BJ (cell line): ENCODE measurements around the gene ZNF155. TPM values are rescaled to one million over a fixed set of nuclear protein-coding genes. Genes with fewer than 3 reads are reported as not detected.
A peak's percentile ranks its signal among the peaks of the same experiment; 100 is the strongest.

ENCODE experiments used
- CTCF ChIA-PET: fragments of 350-600 bp; formaldehyde crosslinking; extraction: SDS; loops from one replicate; lab custom pipeline; 2021; ENCODE audit warnings: antibody characterized with exemption, inconsistent platforms; lab: Yijun Ruan, JAX
- POLR2A ChIA-PET: fragments of 300-600 bp; sonication (Branson Sonifier 250); formaldehyde crosslinking; extraction: SDS; loops from one replicate; lab custom pipeline; 2021; ENCODE audit warnings: antibody characterized with exemption; lab: Charles Lee
- DNase-seq: peaks from one replicate; pipeline ENCODE4 v3.0.0-alpha.2; 2011; ENCODE audit warnings: low read depth
- H3K27me3 ChIP-seq: 2 replicates; pipeline ENCODE4 v1.6.0; 2011; ENCODE audit warnings: low read length; ENCODE audit not compliant: control insufficient read depth, insufficient read depth
- H3K36me3 ChIP-seq: 2 replicates; pipeline ENCODE4 v1.5.1; 2011; ENCODE audit warnings: low read length; ENCODE audit not compliant: control insufficient read depth, insufficient read depth
- H3K4me3 ChIP-seq: 2 replicates; pipeline ENCODE4 v1.5.1; 2011; ENCODE audit warnings: low read depth, mild to moderate bottlenecking, control low read depth, low read length
- polyA minus RNA-seq: library from RNA; depleted of rRNA, polyadenylated mRNA; stranded (reverse); fragments of >200 nt; gene quantifications from 2 replicates; pipeline ENCODE4 v1.2.3, GENCODE V29; 2011; rRNA and poly(A)+ RNA removed
- polyA plus RNA-seq: library from polyadenylated mRNA; depleted of rRNA; stranded (reverse); fragments of >200 nt; gene quantifications from 2 replicates; pipeline ENCODE4 v1.2.3, GENCODE V29; 2011; rRNA removed
- TF ChIP-seq, protein P1 (sequence below): IDR thresholded peaks from 2 replicates; pipeline ENCODE4 v1.5.1; 2011; ENCODE audit warnings: low read depth, mild to moderate bottlenecking, control low read depth, inconsistent platforms, low read length, moderate library complexity; ENCODE audit not compliant: insufficient read depth

The ZNF155 gene
- polyA plus RNA-seq (2.4 and 3.5 TPM in 2 replicates), polyA minus RNA-seq (1.5 and 2.4 TPM in 2 replicates)

DNA sequence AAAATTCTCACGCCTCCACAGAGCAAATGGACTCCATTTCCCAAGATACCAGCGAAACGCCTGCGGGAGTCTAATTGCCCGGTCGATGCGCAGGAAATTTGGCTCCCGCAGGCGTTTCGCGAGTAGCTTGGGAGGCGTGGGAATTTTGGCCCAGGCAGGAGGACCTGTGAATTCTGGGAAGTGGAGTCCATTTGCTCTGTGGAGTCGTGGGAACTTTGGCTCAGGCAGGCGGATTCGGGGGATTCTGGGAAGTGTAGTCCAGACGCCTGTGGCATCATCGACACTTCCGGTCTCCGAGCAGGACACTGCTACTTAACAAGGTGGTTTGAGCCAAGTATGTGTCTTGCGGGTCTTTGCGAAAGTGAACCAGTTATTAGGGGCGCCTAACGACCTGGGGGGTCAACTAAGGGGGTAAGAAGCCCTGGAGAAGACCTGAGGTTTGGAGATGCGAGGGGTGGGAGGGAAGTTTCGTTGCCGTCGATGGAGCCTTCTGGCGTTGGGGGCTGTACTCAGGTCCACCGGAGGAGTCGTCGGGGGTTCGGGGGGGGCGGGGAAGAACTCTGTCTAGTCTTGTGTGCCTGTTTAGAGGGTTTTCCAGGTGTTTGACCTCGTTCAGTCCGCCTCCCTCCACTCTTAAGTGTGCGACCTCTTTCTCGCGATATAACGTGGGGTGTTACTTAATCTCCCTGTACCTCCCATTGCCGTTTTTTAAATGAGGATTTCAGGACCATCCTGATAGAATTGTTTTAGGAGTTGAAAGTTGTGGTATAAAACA is at the start of gene ZNF155:
Gene ZNF155, plus strand, starts transcription at position 277 of the 775 bp plus-strand sequence. CDS start 4,356 bp downstream, outside the sequence.
- no peaks in the 10 kb centered on the region for H3K36me3 ChIP-seq
- POLR2A ChIA-PET: interaction anchor here (0.6 kb wide), 1 partner anchor 169 kb away, joined by 4 read pairs; no protein-coding TSS in a partner anchor
- peak; percentile 70 for DNase-seq
- no peaks in the 10 kb centered on the region for H3K27me3 ChIP-seq
- CTCF ChIA-PET: no interaction called here
- TF ChIP-seq, protein P1, sequence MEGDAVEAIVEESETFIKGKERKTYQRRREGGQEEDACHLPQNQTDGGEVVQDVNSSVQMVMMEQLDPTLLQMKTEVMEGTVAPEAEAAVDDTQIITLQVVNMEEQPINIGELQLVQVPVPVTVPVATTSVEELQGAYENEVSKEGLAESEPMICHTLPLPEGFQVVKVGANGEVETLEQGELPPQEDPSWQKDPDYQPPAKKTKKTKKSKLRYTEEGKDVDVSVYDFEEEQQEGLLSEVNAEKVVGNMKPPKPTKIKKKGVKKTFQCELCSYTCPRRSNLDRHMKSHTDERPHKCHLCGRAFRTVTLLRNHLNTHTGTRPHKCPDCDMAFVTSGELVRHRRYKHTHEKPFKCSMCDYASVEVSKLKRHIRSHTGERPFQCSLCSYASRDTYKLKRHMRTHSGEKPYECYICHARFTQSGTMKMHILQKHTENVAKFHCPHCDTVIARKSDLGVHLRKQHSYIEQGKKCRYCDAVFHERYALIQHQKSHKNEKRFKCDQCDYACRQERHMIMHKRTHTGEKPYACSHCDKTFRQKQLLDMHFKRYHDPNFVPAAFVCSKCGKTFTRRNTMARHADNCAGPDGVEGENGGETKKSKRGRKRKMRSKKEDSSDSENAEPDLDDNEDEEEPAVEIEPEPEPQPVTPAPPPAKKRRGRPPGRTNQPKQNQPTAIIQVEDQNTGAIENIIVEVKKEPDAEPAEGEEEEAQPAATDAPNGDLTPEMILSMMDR: no peak
- H3K4me3 ChIP-seq: peak within 1 kb of the TSS; percentile 75

DNA sequence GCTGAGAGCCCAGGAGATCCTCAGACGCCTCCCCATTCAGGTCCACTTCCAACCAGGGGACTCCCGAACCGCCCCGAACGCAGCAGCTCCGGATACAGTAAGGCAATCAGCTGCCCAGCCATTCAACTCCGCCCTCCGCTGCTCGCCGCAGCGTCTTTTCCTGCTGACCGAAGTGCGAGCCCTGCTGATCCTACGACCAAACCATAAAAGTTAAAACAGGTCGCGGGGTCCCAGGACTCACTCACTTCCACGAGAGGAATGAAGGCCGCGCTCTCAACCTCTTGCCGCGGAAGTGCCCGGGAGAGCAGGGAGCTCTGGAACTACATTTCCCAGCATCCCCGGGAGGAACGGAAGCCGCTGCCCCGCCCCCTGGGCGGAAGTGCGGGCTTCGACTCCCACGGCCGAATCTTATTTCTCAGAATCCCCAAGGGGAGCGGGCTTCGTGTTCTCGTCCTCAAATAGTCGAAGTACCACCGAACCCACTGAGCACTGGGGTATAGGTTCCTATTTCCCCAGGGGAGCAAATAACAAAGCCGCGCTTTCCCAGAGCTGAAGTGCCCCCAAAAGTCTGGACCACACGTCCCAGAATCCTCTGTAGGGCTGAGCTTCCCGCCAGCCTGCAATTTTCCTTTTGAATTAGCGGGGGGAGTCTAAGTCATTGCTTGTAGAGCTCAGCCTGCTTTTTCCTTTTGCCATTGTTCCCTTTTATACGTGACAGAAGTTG is 48.8 kb upstream of the ZNF155 start, which contains the start of gene ZNF45:
Gene ZNF45, minus strand, starts transcription at position 298 of the 724 bp plus-strand sequence. CDS start 13,097 bp downstream, outside the sequence.
- POLR2A ChIA-PET: no interaction called here
- CTCF ChIA-PET: interaction anchor here (1.0 to 1.6 kb wide), 4 partner anchors 11 to 45 kb away, joined by 3 to 7 read pairs (median 4); partner anchors contain the start of gene ZNF221
- TF ChIP-seq, protein P1: no peak

DNA sequence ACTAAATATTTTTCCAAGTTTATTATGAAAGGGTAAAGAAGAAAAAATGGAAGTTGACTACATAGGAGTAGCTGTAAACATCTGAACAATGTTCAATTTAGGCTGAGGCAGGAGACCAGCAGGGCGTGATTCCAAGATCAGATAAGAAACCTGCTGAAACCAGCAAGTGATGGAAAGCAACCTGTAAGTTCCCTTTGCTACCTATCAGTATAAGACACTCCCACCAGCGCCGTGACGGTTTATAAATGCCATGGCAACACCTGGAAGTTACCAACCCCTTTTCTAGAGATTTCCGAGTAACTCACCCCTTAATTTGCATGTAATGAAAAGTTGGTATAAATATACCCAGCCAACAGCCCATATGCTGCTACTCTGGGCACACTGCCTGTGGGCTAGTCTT is 47.8 kb upstream of the ZNF155 start:
- ChIA-PET CTCF (interaction anchor here (1.6 kb wide), 1 partner anchor 12 kb away, joined by 7 read pairs; no protein-coding TSS in a partner anchor), POLR2A (no interaction called here)
- no peak for DNase-seq

More for the DNA sequence above, 48.8 kb upstream of the ZNF155 start, which contains the start of gene ZNF45:
- peak within 1 kb of the TSS; percentile 77 for H3K4me3 ChIP-seq
- peak; percentile 63 for DNase-seq
- no peaks in the 10 kb centered on the region for H3K27me3 ChIP-seq
- H3K36me3 ChIP-seq: peaks cover 4% of the 10 kb centered on the region

DNA sequence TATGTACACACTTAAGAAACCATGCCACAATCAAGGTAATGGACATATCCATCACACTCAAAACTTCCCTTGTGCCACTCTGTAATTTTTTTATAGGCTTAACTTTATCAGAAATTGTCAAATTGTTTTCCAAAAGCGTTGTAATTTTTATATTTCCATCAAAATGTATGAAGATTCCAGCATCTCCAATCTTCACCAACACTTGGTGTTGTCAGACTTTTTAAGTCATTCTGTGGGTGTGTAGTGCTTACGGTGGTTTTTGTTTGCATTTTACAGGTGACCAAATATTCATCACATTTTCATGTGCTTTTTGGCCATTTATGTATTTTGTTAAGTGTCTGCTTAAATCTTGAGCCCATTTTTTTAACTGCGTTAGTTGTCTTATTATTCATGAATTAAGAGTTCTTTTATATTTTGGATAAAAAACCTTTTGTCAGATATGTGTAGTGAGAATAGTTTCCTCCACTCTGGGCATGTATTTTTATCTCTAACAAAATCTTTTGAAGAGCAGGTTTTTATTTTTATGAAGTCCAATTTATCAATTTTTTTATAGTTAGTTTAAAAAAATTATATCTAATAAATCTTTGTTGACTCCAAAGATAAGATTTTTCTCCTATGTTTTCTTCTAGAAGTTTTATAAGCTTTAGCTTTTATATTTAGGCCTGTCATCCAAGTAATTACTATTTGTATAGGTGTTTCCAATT is 44.3 kb upstream of the ZNF155 start:
- TF ChIP-seq, protein P1: no peak
- DNase-seq: no peak
- H3K27me3 ChIP-seq: no peaks in the 10 kb centered on the region; the same call in 1 of the 2 replicates
- no peaks in the 10 kb centered on the region for H3K36me3 ChIP-seq
- ChIA-PET CTCF (no interaction called here), POLR2A (no interaction called here)
- no peak overlapping the region for H3K4me3 ChIP-seq

More for the DNA sequence above, 47.8 kb upstream of the ZNF155 start:
- TF ChIP-seq, protein P1: no peak
- Histone ChIP-seq H3K4me3 (no peak overlapping the region), H3K36me3 (peaks cover 1% of the 10 kb centered on the region; the same call in 1 of the 2 replicates), H3K27me3 (no peaks in the 10 kb centered on the region)
